K562 (cell line): ENCODE data around the gene ERFL.

Experiments used
- TAF1 ChIP-seq: IDR thresholded peaks from 2 replicates; pipeline ENCODE4 v1.6.1; 2011; ENCODE audit warnings: mild to moderate bottlenecking, low read length, moderate library complexity; ENCODE audit not compliant: insufficient read depth, control insufficient read depth, severe bottlenecking; ENCODE audit errors: extremely low read depth
- TSC22D4 ChIP-seq: fragments of 450-650 bp; IDR thresholded peaks from 2 replicates; pipeline ENCODE4 v1.6.1; 2016; ENCODE audit warnings: missing genetic modification characterization, missing biosample characterization, control low read depth
- TF ChIP-seq, protein P1 (sequence below): fragments of 250-450 bp; sonication (Bioruptor Pico); IDR thresholded peaks from 2 replicates; pipeline ENCODE4 v1.4.0; 2020

GRCh38 chr19:41883821-41884733 is 44.2 kb downstream of the ERFL start:
- TF ChIP-seq TSC22D4 (tag) (no peak), TAF1 (peak; percentile 76)
- TF ChIP-seq, protein P1, sequence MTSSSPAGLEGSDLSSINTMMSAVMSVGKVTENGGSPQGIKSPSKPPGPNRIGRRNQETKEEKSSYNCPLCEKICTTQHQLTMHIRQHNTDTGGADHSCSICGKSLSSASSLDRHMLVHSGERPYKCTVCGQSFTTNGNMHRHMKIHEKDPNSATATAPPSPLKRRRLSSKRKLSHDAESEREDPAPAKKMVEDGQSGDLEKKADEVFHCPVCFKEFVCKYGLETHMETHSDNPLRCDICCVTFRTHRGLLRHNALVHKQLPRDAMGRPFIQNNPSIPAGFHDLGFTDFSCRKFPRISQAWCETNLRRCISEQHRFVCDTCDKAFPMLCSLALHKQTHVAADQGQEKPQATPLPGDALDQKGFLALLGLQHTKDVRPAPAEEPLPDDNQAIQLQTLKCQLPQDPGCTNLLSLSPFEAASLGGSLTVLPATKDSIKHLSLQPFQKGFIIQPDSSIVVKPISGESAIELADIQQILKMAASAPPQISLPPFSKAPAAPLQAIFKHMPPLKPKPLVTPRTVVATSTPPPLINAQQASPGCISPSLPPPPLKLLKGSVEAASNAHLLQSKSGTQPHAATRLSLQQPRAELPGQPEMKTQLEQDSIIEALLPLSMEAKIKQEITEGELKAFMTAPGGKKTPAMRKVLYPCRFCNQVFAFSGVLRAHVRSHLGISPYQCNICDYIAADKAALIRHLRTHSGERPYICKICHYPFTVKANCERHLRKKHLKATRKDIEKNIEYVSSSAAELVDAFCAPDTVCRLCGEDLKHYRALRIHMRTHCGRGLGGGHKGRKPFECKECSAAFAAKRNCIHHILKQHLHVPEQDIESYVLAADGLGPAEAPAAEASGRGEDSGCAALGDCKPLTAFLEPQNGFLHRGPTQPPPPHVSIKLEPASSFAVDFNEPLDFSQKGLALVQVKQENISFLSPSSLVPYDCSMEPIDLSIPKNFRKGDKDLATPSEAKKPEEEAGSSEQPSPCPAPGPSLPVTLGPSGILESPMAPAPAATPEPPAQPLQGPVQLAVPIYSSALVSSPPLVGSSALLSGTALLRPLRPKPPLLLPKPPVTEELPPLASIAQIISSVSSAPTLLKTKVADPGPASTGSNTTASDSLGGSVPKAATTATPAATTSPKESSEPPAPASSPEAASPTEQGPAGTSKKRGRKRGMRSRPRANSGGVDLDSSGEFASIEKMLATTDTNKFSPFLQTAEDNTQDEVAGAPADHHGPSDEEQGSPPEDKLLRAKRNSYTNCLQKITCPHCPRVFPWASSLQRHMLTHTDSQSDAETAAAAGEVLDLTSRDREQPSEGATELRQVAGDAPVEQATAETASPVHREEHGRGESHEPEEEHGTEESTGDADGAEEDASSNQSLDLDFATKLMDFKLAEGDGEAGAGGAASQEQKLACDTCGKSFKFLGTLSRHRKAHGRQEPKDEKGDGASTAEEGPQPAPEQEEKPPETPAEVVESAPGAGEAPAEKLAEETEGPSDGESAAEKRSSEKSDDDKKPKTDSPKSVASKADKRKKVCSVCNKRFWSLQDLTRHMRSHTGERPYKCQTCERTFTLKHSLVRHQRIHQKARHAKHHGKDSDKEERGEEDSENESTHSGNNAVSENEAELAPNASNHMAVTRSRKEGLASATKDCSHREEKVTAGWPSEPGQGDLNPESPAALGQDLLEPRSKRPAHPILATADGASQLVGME (CRISPR knock-in tag), result no peak
